K562 (cell line): ENCODE measurements around the gene DDAH2. TPM values are rescaled to one million over a fixed set of nuclear protein-coding genes. Genes with fewer than 3 reads are reported as not detected.

Experiments used
- CBFA2T2 ChIP-seq: fragments of 450-650 bp; conservative IDR thresholded peaks from 2 replicates; pipeline ENCODE4 v1.6.1; 2017; ENCODE audit warnings: mild to moderate bottlenecking
- DPF2 ChIP-seq: fragments of 450-650 bp; IDR thresholded peaks from 2 replicates; pipeline ENCODE4 v1.6.1; 2016
- EP300 ChIP-seq: IDR thresholded peaks from 2 replicates; pipeline ENCODE4 v1.6.1; 2012; ENCODE audit warnings: low read length, improper control_type of control experiment
- GATAD2A ChIP-seq: fragments of 450-650 bp; IDR thresholded peaks from 2 replicates; pipeline ENCODE4 v1.6.1; 2017
- HOXB6 ChIP-seq: fragments of 250-450 bp; sonication (Bioruptor Pico); IDR thresholded peaks from 2 replicates; pipeline ENCODE4 v1.5.1; 2022; ENCODE audit warnings: mild to moderate bottlenecking, borderline replicate concordance
- JUND ChIP-seq, 2 experiments: IDR thresholded peaks; 2 replicates in 1 of 2; 3 replicates in 1 of 2; pipeline ENCODE4 v1.6.1; 2011; ENCODE audit warnings: borderline replicate concordance in 2 of 2, low read depth in 2 of 2, low read length in 2 of 2, improper control_type of control experiment in 1 of 2, missing biosample characterization in 1 of 2, missing genetic modification characterization in 1 of 2, missing genetic modification reagents in 1 of 2
- NRF1 ChIP-seq, 2 experiments: fragments of 450-650 bp; IDR thresholded peaks in 1 of 2; conservative IDR thresholded peaks in 1 of 2; 2 replicates each; pipeline ENCODE4 v1.6.1; 2014; ENCODE audit warnings: mild to moderate bottlenecking in 2 of 2
- POLR2H ChIP-seq: IDR thresholded peaks from 2 replicates; pipeline ENCODE4 v1.6.1; 2016; ENCODE audit warnings: missing genetic modification characterization, low read depth, mild to moderate bottlenecking, control low read depth, missing compliant biosample characterization, moderate library complexity
- SAFB ChIP-seq: fragments of 200-400 bp; formaldehyde crosslinking; IDR thresholded peaks from 2 replicates; pipeline ENCODE4 v1.6.1; 2017; ENCODE audit warnings: low read depth, low read length, borderline replicate concordance
- STAT5B ChIP-seq: fragments of 250-450 bp; sonication (Bioruptor Pico); IDR thresholded peaks from 2 replicates; pipeline ENCODE4 v1.8.0; 2021; ENCODE audit warnings: mild to moderate bottlenecking, inconsistent platforms
- ZBED1 ChIP-seq: IDR thresholded peaks from 2 replicates; pipeline ENCODE4 v1.6.1; 2014
- ZFP36 ChIP-seq: fragments of 150-350 bp; IDR thresholded peaks from 2 replicates; pipeline ENCODE4 v1.6.1; 2018; ENCODE audit warnings: low read length, low read depth; ENCODE audit not compliant: partially characterized antibody
- ZKSCAN1 ChIP-seq: fragments of 150-350 bp; IDR thresholded peaks from 2 replicates; pipeline ENCODE4 v1.6.1; 2016; ENCODE audit warnings: low read depth, low read length
- ZNF124 ChIP-seq: sonication (generic); formaldehyde crosslinking; IDR thresholded peaks from 2 replicates; pipeline ENCODE4 v1.8.1; 2022; ENCODE audit warnings: missing genetic modification reagents
- polyA plus RNA-seq, 8 experiments: library from polyadenylated mRNA; depleted of rRNA in 4 of 8; stranded (reverse) in 5 of 8; unstranded in 3 of 8; fragments of >200 nt; fragmentation: Nextera tagmentation in 2 of 8; fragmentation: Illumina TruSeq in 1 of 8; extraction: Ambion mirVana in 2 of 8; extraction: Trizol in 1 of 8; gene quantifications; 2 replicates each; pipeline versions ENCODE4 v1.2.1 to v1.2.3, GENCODE V29; 2011 to 2014; ENCODE audit warnings: inconsistent platforms in 1 of 8, missing spikeins in 1 of 8
- total RNA-seq, 7 experiments: library from RNA; depleted of rRNA in 6 of 7; stranded (reverse); fragments of >200 nt in 6 of 7; fragmentation: Illumina TruSeq in 2 of 7; extraction: Trizol in 2 of 7; gene quantifications; 2 replicates each; pipeline versions ENCODE4 v1.2.1 to v1.2.3, GENCODE V29; 2011 to 2021; ENCODE audit warnings: low replicate concordance in 1 of 7
- TF ChIP-seq, protein P1 (sequence below): fragments of 250-450 bp; sonication (Bioruptor Pico); IDR thresholded peaks from 2 replicates; pipeline ENCODE4 v1.8.0; 2021; ENCODE audit warnings: mild to moderate bottlenecking, moderate library complexity
- TF ChIP-seq, protein P2 (sequence below): sonication (generic); formaldehyde crosslinking; IDR thresholded peaks from 2 replicates; pipeline ENCODE4 v1.9.0; 2022; ENCODE audit warnings: mild to moderate bottlenecking, missing genetic modification reagents
- TF ChIP-seq, protein P3 (sequence below): sonication (generic); formaldehyde crosslinking; IDR thresholded peaks from 2 replicates; pipeline ENCODE4 v1.8.1; 2023; ENCODE audit warnings: missing genetic modification reagents, mild to moderate bottlenecking, borderline replicate concordance
- TF ChIP-seq, protein P4 (sequence below), 2 experiments: IDR thresholded peaks; 2 replicates each; pipeline ENCODE4 v1.6.1; 2011; ENCODE audit warnings: borderline replicate concordance in 1 of 2, control low read depth in 1 of 2, low read depth in 1 of 2, low read length in 1 of 2, mild to moderate bottlenecking in 1 of 2, mixed read lengths in 1 of 2, moderate library complexity in 1 of 2; ENCODE audit not compliant: insufficient read depth in 1 of 2, insufficient read length in 1 of 2, poor library complexity in 1 of 2, severe bottlenecking in 1 of 2; ENCODE audit errors: extremely low read depth in 1 of 2

The DDAH2 gene
- total and polyA plus RNA-seq, 9 of the 15 experiments (the other 6 are each of a cell fraction or from before 2014, with no cell fraction given): 1.8 to 45.4 (median 21.4) TPM

DNA sequence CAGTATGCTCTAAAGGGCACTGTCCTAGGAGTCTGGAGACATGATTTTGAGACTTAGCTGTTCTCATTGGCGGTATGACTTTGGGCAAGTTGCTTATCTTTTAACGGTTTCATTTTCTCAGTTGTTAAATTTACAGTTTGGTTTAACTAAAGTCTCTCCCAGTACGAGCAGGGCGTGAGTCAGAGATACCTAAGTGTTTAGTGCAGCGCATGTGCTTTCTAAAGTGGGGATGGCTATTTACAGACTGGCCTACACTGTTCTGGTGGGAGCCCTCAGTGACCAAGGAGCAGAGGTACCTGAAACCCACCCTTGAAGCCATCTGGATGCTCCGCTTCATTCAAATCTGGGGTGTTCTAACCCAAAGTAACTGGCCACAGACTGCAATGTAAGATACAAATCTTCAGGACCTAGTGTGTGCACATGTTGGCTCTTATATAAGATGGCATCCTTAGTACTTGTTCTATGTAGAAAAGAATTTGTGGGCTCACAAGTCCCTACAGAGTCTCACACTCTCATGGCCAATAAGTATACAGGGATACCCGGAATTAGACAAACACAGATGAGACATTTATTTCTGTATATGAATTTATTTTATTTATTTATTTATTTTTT lies 21.4 kb upstream of the DDAH2 start (continued):
- TF ChIP-seq, protein P1, sequence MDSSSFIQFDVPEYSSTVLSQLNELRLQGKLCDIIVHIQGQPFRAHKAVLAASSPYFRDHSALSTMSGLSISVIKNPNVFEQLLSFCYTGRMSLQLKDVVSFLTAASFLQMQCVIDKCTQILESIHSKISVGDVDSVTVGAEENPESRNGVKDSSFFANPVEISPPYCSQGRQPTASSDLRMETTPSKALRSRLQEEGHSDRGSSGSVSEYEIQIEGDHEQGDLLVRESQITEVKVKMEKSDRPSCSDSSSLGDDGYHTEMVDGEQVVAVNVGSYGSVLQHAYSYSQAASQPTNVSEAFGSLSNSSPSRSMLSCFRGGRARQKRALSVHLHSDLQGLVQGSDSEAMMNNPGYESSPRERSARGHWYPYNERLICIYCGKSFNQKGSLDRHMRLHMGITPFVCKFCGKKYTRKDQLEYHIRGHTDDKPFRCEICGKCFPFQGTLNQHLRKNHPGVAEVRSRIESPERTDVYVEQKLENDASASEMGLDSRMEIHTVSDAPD (CRISPR knock-in tag): no peak
- peak; percentile 14; the same call in 1 of the 2 replicates for TF ChIP-seq EP300
- TF ChIP-seq, protein P2, sequence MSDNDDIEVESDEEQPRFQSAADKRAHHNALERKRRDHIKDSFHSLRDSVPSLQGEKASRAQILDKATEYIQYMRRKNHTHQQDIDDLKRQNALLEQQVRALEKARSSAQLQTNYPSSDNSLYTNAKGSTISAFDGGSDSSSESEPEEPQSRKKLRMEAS: peak; percentile 87
- no peak for TF ChIP-seq ZFP36
- TF ChIP-seq POLR2H (tag): 0 out of 2 replicates have a peak, but pooled peaks have one; percentile 48
- TF ChIP-seq JUND (IDR thresholded peaks at IDR 0.05; ENCODE audit: borderline replicate concordance, low read depth, low read length): peak; percentile 52
- TF ChIP-seq JUND (tag; IDR thresholded peaks at IDR 0.05; ENCODE audit: borderline replicate concordance, low read depth, low read length): peak; percentile 34; the same call in 1 of the 3 replicates
- TF ChIP-seq NRF1 (conservative IDR thresholded peaks at IDR 0.05 in 1 of 2, IDR thresholded peaks at IDR 0.05 in 1 of 2): peak; percentile 48 to 62; a peak in 3 of 4 replicates
- no peak for TF ChIP-seq GATAD2A
- TF ChIP-seq, protein P3, sequence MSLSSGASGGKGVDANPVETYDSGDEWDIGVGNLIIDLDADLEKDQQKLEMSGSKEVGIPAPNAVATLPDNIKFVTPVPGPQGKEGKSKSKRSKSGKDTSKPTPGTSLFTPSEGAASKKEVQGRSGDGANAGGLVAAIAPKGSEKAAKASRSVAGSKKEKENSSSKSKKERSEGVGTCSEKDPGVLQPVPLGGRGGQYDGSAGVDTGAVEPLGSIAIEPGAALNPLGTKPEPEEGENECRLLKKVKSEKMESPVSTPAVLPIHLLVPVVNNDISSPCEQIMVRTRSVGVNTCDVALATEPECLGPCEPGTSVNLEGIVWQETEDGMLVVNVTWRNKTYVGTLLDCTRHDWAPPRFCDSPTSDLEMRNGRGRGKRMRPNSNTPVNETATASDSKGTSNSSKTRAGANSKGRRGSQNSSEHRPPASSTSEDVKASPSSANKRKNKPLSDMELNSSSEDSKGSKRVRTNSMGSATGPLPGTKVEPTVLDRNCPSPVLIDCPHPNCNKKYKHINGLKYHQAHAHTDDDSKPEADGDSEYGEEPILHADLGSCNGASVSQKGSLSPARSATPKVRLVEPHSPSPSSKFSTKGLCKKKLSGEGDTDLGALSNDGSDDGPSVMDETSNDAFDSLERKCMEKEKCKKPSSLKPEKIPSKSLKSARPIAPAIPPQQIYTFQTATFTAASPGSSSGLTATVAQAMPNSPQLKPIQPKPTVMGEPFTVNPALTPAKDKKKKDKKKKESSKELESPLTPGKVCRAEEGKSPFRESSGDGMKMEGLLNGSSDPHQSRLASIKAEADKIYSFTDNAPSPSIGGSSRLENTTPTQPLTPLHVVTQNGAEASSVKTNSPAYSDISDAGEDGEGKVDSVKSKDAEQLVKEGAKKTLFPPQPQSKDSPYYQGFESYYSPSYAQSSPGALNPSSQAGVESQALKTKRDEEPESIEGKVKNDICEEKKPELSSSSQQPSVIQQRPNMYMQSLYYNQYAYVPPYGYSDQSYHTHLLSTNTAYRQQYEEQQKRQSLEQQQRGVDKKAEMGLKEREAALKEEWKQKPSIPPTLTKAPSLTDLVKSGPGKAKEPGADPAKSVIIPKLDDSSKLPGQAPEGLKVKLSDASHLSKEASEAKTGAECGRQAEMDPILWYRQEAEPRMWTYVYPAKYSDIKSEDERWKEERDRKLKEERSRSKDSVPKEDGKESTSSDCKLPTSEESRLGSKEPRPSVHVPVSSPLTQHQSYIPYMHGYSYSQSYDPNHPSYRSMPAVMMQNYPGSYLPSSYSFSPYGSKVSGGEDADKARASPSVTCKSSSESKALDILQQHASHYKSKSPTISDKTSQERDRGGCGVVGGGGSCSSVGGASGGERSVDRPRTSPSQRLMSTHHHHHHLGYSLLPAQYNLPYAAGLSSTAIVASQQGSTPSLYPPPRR (CRISPR knock-in tag): no peak
- TF ChIP-seq DPF2: peak; percentile 43; the same call in 1 of the 2 replicates
- TF ChIP-seq, protein P4, sequence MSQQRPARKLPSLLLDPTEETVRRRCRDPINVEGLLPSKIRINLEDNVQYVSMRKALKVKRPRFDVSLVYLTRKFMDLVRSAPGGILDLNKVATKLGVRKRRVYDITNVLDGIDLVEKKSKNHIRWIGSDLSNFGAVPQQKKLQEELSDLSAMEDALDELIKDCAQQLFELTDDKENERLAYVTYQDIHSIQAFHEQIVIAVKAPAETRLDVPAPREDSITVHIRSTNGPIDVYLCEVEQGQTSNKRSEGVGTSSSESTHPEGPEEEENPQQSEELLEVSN (IDR thresholded peaks at IDR 0.05; ENCODE audit: borderline replicate concordance in 1 of 2, extremely low read depth in 1 of 2, insufficient read depth in 1 of 2, insufficient read length in 1 of 2, low read depth in 1 of 2, low read length in 1 of 2, poor library complexity in 1 of 2, severe bottlenecking in 1 of 2): peak in 1 of 2 experiments; percentile 21
- no peak for TF ChIP-seq STAT5B (CRISPR knock-in tag)
- TF ChIP-seq HOXB6 (CRISPR knock-in tag): no peak
- no peak for TF ChIP-seq SAFB
- no peak for TF ChIP-seq ZNF124
- no peak for TF ChIP-seq ZBED1
- peak; percentile 93 for TF ChIP-seq ZKSCAN1
- no peak for TF ChIP-seq CBFA2T2
